ENCODE results near the gene CHN2. TPM values are rescaled to one million over a fixed set of nuclear protein-coding genes. Genes with fewer than 3 reads are reported as not detected.

Gene CHN2
- total and polyA plus RNA-seq, 2 donors (not counting 1 experiment from before 2014, with no cell fraction given): 0.86 to 1.4 TPM

DNA sequence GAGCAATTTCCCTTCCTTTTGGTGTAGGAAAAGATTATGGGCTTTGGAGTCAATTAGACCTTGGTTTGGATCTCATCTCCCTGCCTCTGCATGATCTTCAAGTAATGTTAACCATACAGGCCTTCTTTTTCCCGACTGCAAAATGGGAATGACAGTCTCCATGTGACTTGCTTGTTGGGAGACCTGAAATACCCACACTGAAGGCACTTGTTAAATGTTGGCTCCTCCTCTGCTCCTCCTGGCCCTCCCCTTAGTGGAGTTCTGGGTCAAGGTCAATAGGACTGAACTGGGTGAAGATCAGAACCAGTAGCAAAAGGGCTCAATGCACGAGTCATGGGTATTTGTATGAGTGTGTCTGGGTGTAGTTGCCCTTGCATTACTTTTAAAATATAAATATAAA lies 189.7 kb downstream of the CHN2 start:
- Mint-ChIP-seq H3K9me3 (ENCODE audit: insufficient read depth) (no peaks in the 10 kb centered on the region), H3K27ac (no peak overlapping the region), H3K4me1 (no peaks in the 10 kb centered on the region), H3K27me3 (peaks cover 7% of the 10 kb centered on the region), H3K4me3 (no peak overlapping the region)
- Histone ChIP-seq H3K36me3 (replicated peaks in 1 of 2; ENCODE audit: control extremely low read depth in 1 of 2, control insufficient read depth in 1 of 2, extremely low read depth in 1 of 2, insufficient read depth in 2 of 2, low read length in 1 of 2) (no peaks in the 10 kb centered on the region), H3K27me3 (replicated peaks in 1 of 4; ENCODE audit: control extremely low read depth in 1 of 4, control insufficient read depth in 3 of 4, insufficient read depth in 4 of 4, low read length in 3 of 4) (no peaks in the 10 kb centered on the region), H4K20me1 (ENCODE audit: control insufficient read depth, insufficient read depth, low read length, poor library complexity, severe bottlenecking) (no peaks in the 10 kb centered on the region), H3K4me1 (ENCODE audit: control insufficient read depth in 2 of 2, insufficient read depth in 2 of 2, low read length in 2 of 2) (no peaks in the 10 kb centered on the region), H3K9me3 (ENCODE audit: control extremely low read depth in 1 of 3, control insufficient read depth in 2 of 3, insufficient read depth in 1 of 3, low read length in 2 of 3) (no peaks in the 10 kb centered on the region), H3K79me2 (ENCODE audit: control insufficient read depth, insufficient read depth, low read length) (no peaks in the 10 kb centered on the region), H3K9ac (ENCODE audit: low read length) (no peak overlapping the region), H3K27ac (ENCODE audit: low read length in 2 of 2) (no peak overlapping the region), H3K4me2 (replicated peaks; ENCODE audit: low read depth, low read length, poor library complexity, severe bottlenecking) (no peak overlapping the region), H3K4me3 (ENCODE audit: control extremely low read depth in 1 of 5, extremely low read depth in 1 of 5, insufficient read depth in 1 of 5, low read depth in 2 of 5, low read length in 4 of 5) (no peak overlapping the region), H2AFZ (ENCODE audit: insufficient read depth, low read depth, low read length, poor library complexity, severe bottlenecking) (no peak overlapping the region)
- WGBS (ENCODE audit: insufficient coverage): 100% methylated on average over 1 of the region's 2 CpGs
- intact Hi-C loops (cut with micrococcal nuclease): no loop called here
- TF ChIP-seq, protein P1, sequence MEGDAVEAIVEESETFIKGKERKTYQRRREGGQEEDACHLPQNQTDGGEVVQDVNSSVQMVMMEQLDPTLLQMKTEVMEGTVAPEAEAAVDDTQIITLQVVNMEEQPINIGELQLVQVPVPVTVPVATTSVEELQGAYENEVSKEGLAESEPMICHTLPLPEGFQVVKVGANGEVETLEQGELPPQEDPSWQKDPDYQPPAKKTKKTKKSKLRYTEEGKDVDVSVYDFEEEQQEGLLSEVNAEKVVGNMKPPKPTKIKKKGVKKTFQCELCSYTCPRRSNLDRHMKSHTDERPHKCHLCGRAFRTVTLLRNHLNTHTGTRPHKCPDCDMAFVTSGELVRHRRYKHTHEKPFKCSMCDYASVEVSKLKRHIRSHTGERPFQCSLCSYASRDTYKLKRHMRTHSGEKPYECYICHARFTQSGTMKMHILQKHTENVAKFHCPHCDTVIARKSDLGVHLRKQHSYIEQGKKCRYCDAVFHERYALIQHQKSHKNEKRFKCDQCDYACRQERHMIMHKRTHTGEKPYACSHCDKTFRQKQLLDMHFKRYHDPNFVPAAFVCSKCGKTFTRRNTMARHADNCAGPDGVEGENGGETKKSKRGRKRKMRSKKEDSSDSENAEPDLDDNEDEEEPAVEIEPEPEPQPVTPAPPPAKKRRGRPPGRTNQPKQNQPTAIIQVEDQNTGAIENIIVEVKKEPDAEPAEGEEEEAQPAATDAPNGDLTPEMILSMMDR (IDR thresholded peaks at IDR 0.05): no peak
- no peak for TF ChIP-seq EZH2 (IDR thresholded peaks at IDR 0.05; ENCODE audit: borderline replicate concordance, insufficient read depth, low read depth, low read length, poor library complexity, severe bottlenecking)
- POLR2A ChIA-PET: no interaction called here
- no peak for DNase-seq
- CTCF ChIA-PET: no interaction called here
- ATAC-seq (ENCODE audit: low read depth): no peak

DNA sequence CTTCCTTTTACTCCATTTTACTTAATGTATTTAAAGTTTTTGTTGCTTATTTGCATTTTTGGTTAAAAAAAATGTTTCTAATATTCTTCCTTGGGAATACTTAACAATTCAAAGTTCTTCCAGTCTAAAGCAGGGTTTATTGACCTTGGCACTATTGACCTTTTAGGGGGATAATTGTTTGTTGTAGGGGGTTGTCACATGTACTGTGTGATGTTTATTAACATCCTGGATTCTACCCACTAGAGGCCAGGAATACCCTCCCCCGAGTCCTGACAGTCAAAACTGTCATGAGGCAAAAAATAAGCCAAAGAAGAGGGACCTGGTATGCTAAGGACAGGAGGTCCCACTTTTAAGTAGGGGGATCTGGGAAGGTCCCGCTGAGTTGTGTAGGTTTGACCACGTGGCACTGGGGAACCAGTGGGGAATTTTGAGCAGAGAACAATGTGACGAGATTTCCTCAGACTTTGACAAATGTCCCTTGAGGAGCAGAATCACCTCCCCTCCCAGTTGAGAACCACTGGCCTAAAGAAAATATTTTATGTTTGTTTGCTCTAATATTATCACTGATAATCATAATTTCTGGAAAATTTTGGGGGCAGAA lies 190.7 kb downstream of the CHN2 start:
- intact Hi-C loops (cut with micrococcal nuclease): no loop called here
- Histone ChIP-seq H4K20me1 (ENCODE audit: control insufficient read depth, insufficient read depth, low read length, poor library complexity, severe bottlenecking) (no peaks in the 10 kb centered on the region), H3K27ac (ENCODE audit: low read length in 2 of 2) (no peak overlapping the region), H3K4me3 (ENCODE audit: control extremely low read depth in 1 of 5, extremely low read depth in 1 of 5, insufficient read depth in 1 of 5, low read depth in 2 of 5, low read length in 4 of 5) (no peak overlapping the region), H3K36me3 (replicated peaks in 1 of 2; ENCODE audit: control extremely low read depth in 1 of 2, control insufficient read depth in 1 of 2, extremely low read depth in 1 of 2, insufficient read depth in 2 of 2, low read length in 1 of 2) (no peaks in the 10 kb centered on the region), H3K27me3 (replicated peaks in 1 of 4; ENCODE audit: control extremely low read depth in 1 of 4, control insufficient read depth in 3 of 4, insufficient read depth in 4 of 4, low read length in 3 of 4) (no peaks in the 10 kb centered on the region), H2AFZ (ENCODE audit: insufficient read depth, low read depth, low read length, poor library complexity, severe bottlenecking) (no peak overlapping the region), H3K9me3 (ENCODE audit: control extremely low read depth in 1 of 3, control insufficient read depth in 2 of 3, insufficient read depth in 1 of 3, low read length in 2 of 3) (no peaks in the 10 kb centered on the region), H3K4me2 (replicated peaks; ENCODE audit: low read depth, low read length, poor library complexity, severe bottlenecking) (no peak overlapping the region), H3K4me1 (ENCODE audit: control insufficient read depth in 2 of 2, insufficient read depth in 2 of 2, low read length in 2 of 2) (no peaks in the 10 kb centered on the region), H3K9ac (ENCODE audit: low read length) (no peak overlapping the region), H3K79me2 (ENCODE audit: control insufficient read depth, insufficient read depth, low read length) (no peaks in the 10 kb centered on the region)
- ChIA-PET CTCF (no interaction called here), POLR2A (no interaction called here)
- Mint-ChIP-seq H3K27ac (no peak overlapping the region), H3K27me3 (peaks cover 4% of the 10 kb centered on the region), H3K4me3 (no peak overlapping the region), H3K9me3 (ENCODE audit: insufficient read depth) (no peaks in the 10 kb centered on the region), H3K4me1 (no peaks in the 10 kb centered on the region)
- TF ChIP-seq, protein P1 (IDR thresholded peaks at IDR 0.05): no peak
- no peak for TF ChIP-seq EZH2 (IDR thresholded peaks at IDR 0.05; ENCODE audit: borderline replicate concordance, insufficient read depth, low read depth, low read length, poor library complexity, severe bottlenecking)
- no peak for DNase-seq
- WGBS (ENCODE audit: insufficient coverage): no CpG with 5 or more reads among the region's 4 CpGs
- ATAC-seq (ENCODE audit: low read depth): no peak

All from B cell (primary cell).